GM13976 (cell line): ENCODE data around the gene SLFN12L.
"Not testable (repeated sequence)": the region's sequence is repeated elsewhere in the genome, so short reads cannot be mapped to it uniquely, and the experiment has no call there.

Source experiments
- DNase-seq: peaks from one replicate; pipeline ENCODE4 v3.0.0; 2012; ENCODE audit warnings: low spot score
- CTCF ChIP-seq: IDR thresholded peaks from 2 replicates; pipeline ENCODE4 v1.5.1; 2012; ENCODE audit warnings: borderline replicate concordance, mild to moderate bottlenecking; ENCODE audit not compliant: insufficient read depth; ENCODE audit errors: extremely low read depth, missing control alignments, control extremely low read depth
- in situ Hi-C: fragments of 300-500 bp; cut with MboI; formaldehyde crosslinking; loops from one replicate; pipeline ENCODE4 v1.12.0; 2022; ENCODE audit warnings: low sequenced_read_pairs, mixed read lengths, inconsistent platforms; ENCODE audit not compliant: unreplicated experiment

The SLFN12L gene

GRCh38 chr17:35575759-35576158 lies 38.3 kb upstream of the SLFN12L start:
- in situ Hi-C loops, result no loop called here
- no peak for TF ChIP-seq CTCF
- DNase-seq, result no peak

- in situ Hi-C loops, result no loop called here
- no peak for DNase-seq
- no peak for TF ChIP-seq CTCF
Observed at GRCh38 chr17:35569405-35569804, 31.9 kb upstream of the SLFN12L start.

GRCh38 chr17:35568561-35568960 lies 31.1 kb upstream of the SLFN12L start:
- in situ Hi-C loops, result no loop called here
- DNase-seq, result peak; percentile 22
- no peak for TF ChIP-seq CTCF

GRCh38 chr17:35566968-35567367 lies 29.5 kb upstream of the SLFN12L start:
- TF ChIP-seq CTCF, result no peak
- no peak for DNase-seq
- in situ Hi-C loops, result no loop called here

GRCh38 chr17:35563181-35563580 lies 25.7 kb upstream of the SLFN12L start:
- in situ Hi-C loops, DNase-seq: not testable (repeated sequence)

GRCh38 chr17:35560703-35561102 lies 23.2 kb upstream of the SLFN12L start, which contains the start of gene SLFN14:
TSS of gene SLFN14 (minus strand) at chr17:35560819. CDS start at chr17:35558062, 2,757 bp downstream.
- TF ChIP-seq CTCF, result no peak
- DNase-seq, result no peak
- in situ Hi-C loops, result no loop called here

- in situ Hi-C loops, result no loop called here
- no peak for TF ChIP-seq CTCF
- no peak for DNase-seq
Observed at GRCh38 chr17:35559495-35560210, 22.2 kb upstream of the SLFN12L start.
